Neutrophil (primary cell): ENCODE results near the gene CXCR6.

Experiments
- H3K27ac ChIP-seq: fragments of 200-600 bp; sonication (generic); 2 replicates; pipeline ENCODE4 v1.5.1; 2016; ENCODE audit warnings: mild to moderate bottlenecking, moderate library complexity
- H3K27me3 ChIP-seq: fragments of 200-600 bp; sonication (generic); 2 replicates; pipeline ENCODE4 v1.6.0; 2016; ENCODE audit warnings: mild to moderate bottlenecking
- H3K36me3 ChIP-seq: fragments of 200-600 bp; sonication (generic); 2 replicates; pipeline ENCODE4 v1.5.1; 2017
- H3K4me1 ChIP-seq, 2 experiments: fragments of 200-600 bp in 1 of 2; sonication (generic) in 1 of 2; 1 replicate in 1 of 2; 2 replicates in 1 of 2; pipeline versions ENCODE4 v1.5.1 to v1.6.1; 2013 to 2016; ENCODE audit warnings: low read depth in 1 of 2, low read length in 1 of 2, mild to moderate bottlenecking in 1 of 2, moderate library complexity in 1 of 2; ENCODE audit not compliant: control insufficient read depth in 1 of 2, insufficient read depth in 1 of 2
- H3K4me3 ChIP-seq, 2 experiments: fragments of 200-600 bp in 1 of 2; sonication (generic) in 1 of 2; 1 replicate in 1 of 2; 2 replicates in 1 of 2; pipeline ENCODE4 v1.5.1; 2013 to 2016; ENCODE audit warnings: low read depth in 1 of 2, low read length in 1 of 2, mild to moderate bottlenecking in 1 of 2, moderate library complexity in 1 of 2
- H3K9me3 ChIP-seq: fragments of 200-600 bp; sonication (generic); 2 replicates; pipeline ENCODE4 v1.5.1; 2016
- TF ChIP-seq, protein P1 (sequence below): fragments of 200-600 bp; sonication (generic); IDR thresholded peaks from 2 replicates; pipeline ENCODE4 v1.5.1; 2016; ENCODE audit warnings: antibody characterized with exemption

CXCR6 gene

DNA sequence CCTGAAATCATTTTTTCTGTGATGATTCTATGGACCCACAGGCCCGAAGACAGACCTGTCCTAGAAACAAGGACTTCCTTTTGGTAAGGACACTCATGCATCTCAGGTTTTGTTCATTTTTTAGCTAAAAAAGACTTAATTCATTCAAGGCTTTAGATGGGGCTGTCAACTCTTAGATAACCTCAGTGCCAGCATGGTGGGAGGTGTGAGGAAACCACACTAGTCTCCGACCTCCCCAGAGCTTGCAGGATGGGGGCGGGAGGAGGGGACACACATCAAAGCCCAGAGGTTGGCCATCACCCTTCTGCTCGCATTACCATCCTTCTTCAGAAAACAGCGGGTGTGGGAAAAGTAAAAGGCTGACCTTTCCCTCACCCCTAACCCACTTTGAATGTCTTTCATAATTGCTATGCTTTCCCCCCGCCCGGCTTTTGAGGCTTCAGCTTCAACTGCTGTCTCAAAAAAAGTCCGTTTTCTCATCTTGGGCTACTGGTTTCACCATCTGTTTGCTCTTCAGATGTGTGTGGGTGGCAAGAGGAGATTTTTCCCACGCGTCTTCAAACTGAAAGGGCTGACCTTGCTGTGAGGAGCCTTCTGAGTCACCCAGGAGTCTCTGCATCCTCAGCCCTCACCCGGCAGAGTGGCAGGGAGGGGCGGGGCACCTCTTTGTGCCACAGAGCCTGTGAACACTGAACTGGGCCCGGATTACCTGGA is 27.6 kb upstream of the CXCR6 start:
- no peak overlapping the region for H3K4me3 ChIP-seq
- H3K9me3 ChIP-seq: no peaks in the 10 kb centered on the region
- H3K27me3 ChIP-seq: no peaks in the 10 kb centered on the region
- H3K27ac ChIP-seq: no peak overlapping the region
- peaks cover 7% of the 10 kb centered on the region for H3K36me3 ChIP-seq
- TF ChIP-seq, protein P1, sequence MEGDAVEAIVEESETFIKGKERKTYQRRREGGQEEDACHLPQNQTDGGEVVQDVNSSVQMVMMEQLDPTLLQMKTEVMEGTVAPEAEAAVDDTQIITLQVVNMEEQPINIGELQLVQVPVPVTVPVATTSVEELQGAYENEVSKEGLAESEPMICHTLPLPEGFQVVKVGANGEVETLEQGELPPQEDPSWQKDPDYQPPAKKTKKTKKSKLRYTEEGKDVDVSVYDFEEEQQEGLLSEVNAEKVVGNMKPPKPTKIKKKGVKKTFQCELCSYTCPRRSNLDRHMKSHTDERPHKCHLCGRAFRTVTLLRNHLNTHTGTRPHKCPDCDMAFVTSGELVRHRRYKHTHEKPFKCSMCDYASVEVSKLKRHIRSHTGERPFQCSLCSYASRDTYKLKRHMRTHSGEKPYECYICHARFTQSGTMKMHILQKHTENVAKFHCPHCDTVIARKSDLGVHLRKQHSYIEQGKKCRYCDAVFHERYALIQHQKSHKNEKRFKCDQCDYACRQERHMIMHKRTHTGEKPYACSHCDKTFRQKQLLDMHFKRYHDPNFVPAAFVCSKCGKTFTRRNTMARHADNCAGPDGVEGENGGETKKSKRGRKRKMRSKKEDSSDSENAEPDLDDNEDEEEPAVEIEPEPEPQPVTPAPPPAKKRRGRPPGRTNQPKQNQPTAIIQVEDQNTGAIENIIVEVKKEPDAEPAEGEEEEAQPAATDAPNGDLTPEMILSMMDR: no peak
- H3K4me1 ChIP-seq: peaks cover 0 to 12% of the 10 kb centered on the region in 2 experiments

DNA sequence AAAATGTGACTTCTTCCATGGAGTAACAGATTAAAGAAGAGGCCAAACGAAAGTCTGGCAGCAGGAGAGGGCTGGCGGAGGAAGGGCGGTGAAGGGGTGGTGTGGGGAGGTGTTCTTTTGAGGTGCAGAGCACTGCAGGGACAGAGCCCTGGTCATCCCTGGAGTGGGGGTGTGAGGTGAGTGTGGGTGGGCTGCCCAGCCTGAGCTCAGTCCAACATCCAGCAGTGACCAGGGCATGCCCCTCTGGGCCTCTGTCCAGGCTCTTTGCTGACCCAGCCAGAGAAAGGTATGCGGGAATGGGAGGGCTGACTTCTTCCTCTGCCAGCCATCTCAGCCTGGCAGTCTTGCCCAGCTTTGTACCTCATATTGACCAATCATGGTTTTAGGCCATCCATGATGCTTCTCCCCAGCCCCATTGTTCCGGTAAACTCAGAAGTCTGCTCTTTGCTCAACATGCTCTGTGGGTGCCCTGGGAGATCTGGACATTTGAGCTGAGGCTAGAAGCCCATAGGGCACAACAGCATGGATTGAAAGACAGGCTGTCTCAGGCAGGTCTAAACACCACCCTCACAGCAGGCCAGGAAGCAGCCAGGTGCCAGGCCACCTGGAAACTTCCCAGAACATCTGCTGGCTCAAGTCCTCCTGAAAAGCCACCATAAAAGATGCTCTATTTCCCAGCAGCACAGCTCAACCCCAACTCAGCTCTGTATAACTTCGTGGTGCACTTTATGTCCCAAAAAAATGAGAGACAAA is 25.9 kb upstream of the CXCR6 start:
- no peaks in the 10 kb centered on the region for H3K9me3 ChIP-seq
- TF ChIP-seq, protein P1: no peak
- no peak overlapping the region for H3K4me3 ChIP-seq
- H3K4me1 ChIP-seq: no peaks in the 10 kb centered on the region
- no peak overlapping the region for H3K27ac ChIP-seq
- no peaks in the 10 kb centered on the region for H3K27me3 ChIP-seq
- H3K36me3 ChIP-seq: peaks cover 23% of the 10 kb centered on the region

DNA sequence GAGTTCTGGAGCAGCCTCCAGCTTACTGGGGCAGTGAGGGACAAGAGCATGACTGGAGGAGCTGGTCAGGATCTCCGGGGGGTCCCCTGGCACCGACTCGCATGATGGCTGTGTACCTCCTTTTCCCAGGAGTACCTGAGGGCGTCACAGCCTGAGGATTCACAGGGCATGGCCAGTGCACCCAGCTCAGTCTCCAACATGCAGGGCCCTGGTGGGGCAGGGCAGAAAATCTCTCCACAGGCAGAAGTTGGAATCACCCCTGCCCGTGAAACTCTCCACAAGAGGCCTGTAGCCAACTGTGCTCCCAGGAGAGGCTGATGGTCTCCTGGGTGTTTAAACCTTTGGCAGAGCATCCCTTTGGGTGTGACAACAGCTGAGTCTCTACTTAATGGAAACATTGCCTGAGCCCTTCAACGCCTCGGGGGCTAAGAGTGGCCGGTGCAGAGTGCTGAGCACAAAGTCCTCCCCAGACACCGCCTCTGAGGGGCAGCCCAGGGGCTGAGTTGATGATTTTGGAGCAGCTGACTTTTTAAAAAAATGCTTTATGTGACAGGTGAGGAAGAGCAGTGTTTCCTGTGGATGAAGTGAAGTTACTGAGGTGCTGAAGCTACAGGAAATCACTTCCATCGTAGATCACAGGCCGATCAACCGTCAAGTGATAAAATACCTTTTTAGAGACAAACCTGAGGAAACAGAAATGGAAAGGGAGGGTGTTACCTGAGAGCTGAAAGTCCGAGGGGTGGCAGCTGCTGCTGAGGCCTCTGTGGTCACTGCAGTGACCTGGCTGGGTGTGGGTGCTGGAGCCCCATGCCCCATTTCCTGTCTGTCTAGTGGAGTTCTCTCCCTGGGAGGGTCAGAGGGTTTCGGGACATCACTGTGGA is 21.9 kb upstream of the CXCR6 start:
- Histone ChIP-seq H3K27ac (no peak overlapping the region), H3K4me3 (no peak overlapping the region), H3K4me1 (no peaks in the 10 kb centered on the region), H3K27me3 (no peaks in the 10 kb centered on the region), H3K9me3 (no peaks in the 10 kb centered on the region), H3K36me3 (peaks cover 39% of the 10 kb centered on the region)
- TF ChIP-seq, protein P1: no peak

DNA sequence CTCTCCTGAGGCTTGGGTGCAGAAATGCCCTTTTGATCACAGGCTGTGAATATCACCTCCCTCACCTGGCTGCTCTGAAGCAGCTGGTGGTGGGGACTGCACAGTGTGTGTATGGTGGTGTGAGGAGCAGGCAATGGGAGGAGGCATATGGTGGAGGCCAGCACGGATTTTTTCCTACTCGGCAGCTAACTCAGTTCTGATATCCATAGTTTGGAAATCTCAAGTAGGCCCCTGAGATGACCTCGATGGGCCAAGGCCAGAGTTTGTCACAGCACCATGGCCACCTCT is 21.3 kb upstream of the CXCR6 start:
- Histone ChIP-seq H3K36me3 (peaks cover 39% of the 10 kb centered on the region), H3K9me3 (no peaks in the 10 kb centered on the region), H3K4me1 (no peaks in the 10 kb centered on the region), H3K4me3 (no peak overlapping the region), H3K27ac (no peak overlapping the region), H3K27me3 (no peaks in the 10 kb centered on the region)
- TF ChIP-seq, protein P1: no peak

DNA sequence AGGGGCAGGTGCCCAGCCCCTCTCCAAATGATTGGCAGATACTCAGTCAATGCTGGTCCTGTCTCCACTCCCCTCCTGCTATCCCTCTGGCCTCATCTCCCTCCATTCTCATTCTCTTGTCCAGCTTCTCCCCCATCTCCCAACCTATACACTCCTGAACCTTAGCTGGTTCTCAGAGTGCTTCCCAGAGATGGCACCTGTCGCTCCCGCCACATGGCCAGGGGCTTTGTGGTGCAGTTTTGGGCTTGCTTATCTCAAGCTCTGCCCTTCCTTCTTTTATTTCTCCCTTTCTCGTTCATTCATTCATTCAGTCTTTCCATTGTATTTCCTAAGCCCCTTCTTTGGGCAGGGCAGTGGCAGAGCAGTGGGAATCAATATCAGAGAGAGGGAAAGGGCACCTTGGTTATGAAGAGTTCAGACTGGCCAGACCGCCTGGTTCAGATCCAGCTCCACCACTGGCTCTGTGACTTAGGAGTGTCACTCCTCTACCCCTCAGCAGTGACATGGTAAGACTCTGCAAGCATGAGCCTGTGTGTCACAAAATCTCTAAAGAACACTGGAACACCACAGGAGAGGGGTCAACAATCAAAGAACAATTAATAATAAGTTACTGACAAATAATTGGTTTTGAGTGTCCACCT is 20.2 kb upstream of the CXCR6 start:
- Histone ChIP-seq H3K9me3 (no peaks in the 10 kb centered on the region), H3K4me3 (no peak overlapping the region), H3K4me1 (no peaks in the 10 kb centered on the region), H3K27ac (no peak overlapping the region), H3K27me3 (no peaks in the 10 kb centered on the region), H3K36me3 (peaks cover 45% of the 10 kb centered on the region)
- TF ChIP-seq, protein P1: no peak
